ENCODE measurements around the gene VPS4A. TPM values are rescaled to one million over a fixed set of nuclear protein-coding genes. Genes with fewer than 3 reads are reported as not detected.
A peak's percentile ranks its signal among the peaks of the same experiment; 100 is the strongest.

The VPS4A gene
- total and polyA plus RNA-seq, 7 donors, result 38.1 to 76.2 (median 56.5) TPM

DNA sequence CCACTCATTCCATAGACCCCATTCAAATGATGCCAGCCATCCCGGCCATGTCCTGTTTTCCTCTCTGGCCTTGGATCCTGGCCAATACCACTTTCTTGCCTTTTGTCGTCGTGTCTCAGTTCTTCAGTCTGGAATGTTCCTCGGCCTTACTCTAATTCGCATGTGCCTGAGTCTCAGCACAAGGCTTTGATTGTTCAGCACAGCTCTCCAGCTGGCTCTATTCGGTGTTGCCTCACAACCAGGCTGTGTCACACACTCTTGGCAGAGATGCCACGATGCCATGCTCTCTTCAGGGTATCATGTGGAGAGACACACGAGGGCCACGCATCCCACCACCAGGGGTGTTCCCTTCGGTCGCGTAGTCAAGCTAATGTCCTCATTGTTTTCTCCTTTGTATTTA lies 1.8 kb upstream of the VPS4A start:
- H3K4me3 ChIP-seq, result no peak overlapping the region
- WGBS, 3 donors, result 40 to 50% (median 48%) methylated on average over 12 of the region's 12 CpGs
- H3K27ac ChIP-seq, result no peak overlapping the region
- TF ChIP-seq, protein P1, sequence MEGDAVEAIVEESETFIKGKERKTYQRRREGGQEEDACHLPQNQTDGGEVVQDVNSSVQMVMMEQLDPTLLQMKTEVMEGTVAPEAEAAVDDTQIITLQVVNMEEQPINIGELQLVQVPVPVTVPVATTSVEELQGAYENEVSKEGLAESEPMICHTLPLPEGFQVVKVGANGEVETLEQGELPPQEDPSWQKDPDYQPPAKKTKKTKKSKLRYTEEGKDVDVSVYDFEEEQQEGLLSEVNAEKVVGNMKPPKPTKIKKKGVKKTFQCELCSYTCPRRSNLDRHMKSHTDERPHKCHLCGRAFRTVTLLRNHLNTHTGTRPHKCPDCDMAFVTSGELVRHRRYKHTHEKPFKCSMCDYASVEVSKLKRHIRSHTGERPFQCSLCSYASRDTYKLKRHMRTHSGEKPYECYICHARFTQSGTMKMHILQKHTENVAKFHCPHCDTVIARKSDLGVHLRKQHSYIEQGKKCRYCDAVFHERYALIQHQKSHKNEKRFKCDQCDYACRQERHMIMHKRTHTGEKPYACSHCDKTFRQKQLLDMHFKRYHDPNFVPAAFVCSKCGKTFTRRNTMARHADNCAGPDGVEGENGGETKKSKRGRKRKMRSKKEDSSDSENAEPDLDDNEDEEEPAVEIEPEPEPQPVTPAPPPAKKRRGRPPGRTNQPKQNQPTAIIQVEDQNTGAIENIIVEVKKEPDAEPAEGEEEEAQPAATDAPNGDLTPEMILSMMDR (IDR thresholded peaks at IDR 0.05), result no peak
- DNase-seq (no peak), ATAC-seq (no peak)
- intact Hi-C loops (cut with DNase I), result no loop called here
- peaks cover 12% of the 10 kb centered on the region for H3K4me1 ChIP-seq
- no peaks in the 10 kb centered on the region for H3K27me3 ChIP-seq (ENCODE audit: insufficient read depth in 3 of 3, low read length in 2 of 3)
- no peaks in the 10 kb centered on the region for H3K9me3 ChIP-seq
- H3K36me3 ChIP-seq (ENCODE audit: insufficient read depth in 1 of 2, low read depth in 1 of 2), result peaks cover 1 to 14% of the 10 kb centered on the region in 2 donors

DNA sequence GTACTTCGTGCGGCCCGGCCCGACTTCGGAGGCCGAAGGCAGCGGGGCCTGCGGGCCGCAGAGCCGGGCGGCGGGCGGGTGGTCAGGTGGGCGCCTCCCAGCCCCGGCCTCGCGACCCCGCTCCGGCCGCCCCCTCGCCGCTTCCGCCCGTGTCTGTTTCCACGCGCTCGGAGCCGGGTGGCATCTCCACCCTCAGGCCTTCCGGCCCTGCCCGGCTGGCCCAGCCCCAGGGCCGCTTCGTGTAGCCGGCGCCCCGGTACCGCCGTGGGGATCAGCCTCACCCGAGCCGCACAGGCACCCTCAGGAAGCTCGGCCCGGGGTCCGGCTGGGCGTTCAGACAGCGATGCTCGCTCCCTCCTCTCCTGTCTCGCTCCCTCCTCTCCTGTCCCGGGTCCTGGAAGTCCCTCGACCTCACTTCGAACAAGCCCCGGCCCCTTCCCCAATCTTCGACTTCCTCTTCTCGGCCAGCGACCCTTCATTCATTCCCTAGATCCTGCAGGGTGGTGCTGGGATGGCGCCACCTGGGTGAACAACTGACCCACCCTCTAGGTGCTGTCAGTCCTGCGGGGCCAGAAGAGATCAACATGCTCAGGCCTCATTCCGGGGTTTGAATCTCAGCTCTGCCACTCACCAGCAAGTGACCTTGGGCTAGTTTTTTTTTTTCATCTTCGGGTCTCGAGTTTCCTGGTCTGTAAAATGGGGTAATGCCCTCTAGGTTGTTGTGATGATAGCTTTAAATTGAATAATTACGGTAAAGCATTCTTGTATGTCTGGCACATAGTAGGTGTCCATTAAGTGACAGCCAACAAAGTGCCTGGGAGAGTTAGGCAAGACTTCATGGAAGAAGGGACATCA lies 610 bp downstream of the VPS4A start:
- Histone ChIP-seq H3K27me3 (ENCODE audit: insufficient read depth in 3 of 3, low read length in 2 of 3) (no peaks in the 10 kb centered on the region), H3K27ac (peak overlapping the region; percentile 92), H3K4me1 (peaks cover 26% of the 10 kb centered on the region), H3K36me3 (ENCODE audit: insufficient read depth in 1 of 2, low read depth in 1 of 2) (peaks cover 4 to 34% of the 10 kb centered on the region in 2 donors), H3K9me3 (no peaks in the 10 kb centered on the region), H3K4me3 (peak overlapping the region; percentile 85)
- DNase-seq (peak; percentile 48 to 72), ATAC-seq (peak; percentile 43 to 61 (median 50))
- TF ChIP-seq, protein P1 (IDR thresholded peaks at IDR 0.05), result no peak
- intact Hi-C loops (cut with DNase I), result loop anchor here in 1 of 2 donors (1.0 kb wide), 1 partner anchor 28 kb away; the partner anchor contains the start of genes COG8 and NIP7
- WGBS, 3 donors, result 2% methylated on average over 52 to 59 of the region's 59 CpGs

DNA sequence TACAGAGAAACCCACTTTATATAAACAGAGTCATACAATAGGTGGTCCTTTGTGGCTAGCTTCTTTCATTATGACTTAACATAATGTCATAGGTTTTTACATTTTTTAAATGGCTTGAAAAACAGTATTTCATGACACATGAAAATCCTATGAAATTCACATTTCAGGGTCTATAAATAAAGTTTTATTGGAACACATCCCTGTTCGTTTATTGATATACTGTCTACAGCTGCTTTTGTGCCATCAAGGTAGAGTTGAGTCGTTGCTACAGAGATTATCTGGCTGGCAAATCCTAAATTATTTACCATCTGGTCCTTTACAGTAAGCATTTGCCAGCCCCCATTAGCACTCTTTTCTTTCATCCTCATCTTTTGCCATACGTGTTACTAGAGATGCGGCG lies 2.3 kb downstream of the VPS4A start:
- peaks cover 29% of the 10 kb centered on the region for H3K4me1 ChIP-seq
- H3K27ac ChIP-seq, result peak overlapping the region; percentile 92
- H3K36me3 ChIP-seq (ENCODE audit: insufficient read depth in 1 of 2, low read depth in 1 of 2), result peaks cover 7 to 46% of the 10 kb centered on the region in 2 donors
- WGBS, 3 donors, result 83 to 85% (median 84%) methylated on average over 5 of the region's 5 CpGs
- no peak overlapping the region for H3K4me3 ChIP-seq
- TF ChIP-seq, protein P1 (IDR thresholded peaks at IDR 0.05), result no peak
- no peak for ATAC-seq
- intact Hi-C loops (cut with DNase I), result no loop called here
- no peaks in the 10 kb centered on the region for H3K27me3 ChIP-seq (ENCODE audit: insufficient read depth in 3 of 3, low read length in 2 of 3)
- no peak for DNase-seq
- no peaks in the 10 kb centered on the region for H3K9me3 ChIP-seq

DNA sequence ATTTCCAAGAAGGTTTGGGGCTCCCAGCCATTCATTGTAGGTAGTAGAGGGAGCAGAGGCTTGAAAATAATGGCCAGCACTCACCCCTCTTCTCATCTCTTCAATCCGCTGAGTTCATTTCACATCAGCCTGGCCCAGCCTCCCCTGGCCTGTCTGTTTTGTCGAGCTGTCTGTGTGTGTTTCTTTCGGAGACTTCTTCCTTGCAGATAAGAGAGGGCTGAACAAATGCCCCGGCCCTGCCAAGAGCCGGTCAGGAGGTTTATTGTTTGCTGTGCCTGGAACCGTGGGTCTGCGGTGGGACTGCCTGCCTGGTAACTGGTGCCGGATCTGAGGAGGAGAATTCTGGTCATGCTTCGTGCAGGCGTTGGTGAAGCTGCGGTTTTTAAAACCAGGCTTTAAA lies 3.4 kb downstream of the VPS4A start:
- H3K27me3 ChIP-seq (ENCODE audit: insufficient read depth in 3 of 3, low read length in 2 of 3), result no peaks in the 10 kb centered on the region
- DNase-seq, result no peak
- H3K36me3 ChIP-seq (ENCODE audit: insufficient read depth in 1 of 2, low read depth in 1 of 2), result peaks cover 7 to 57% of the 10 kb centered on the region in 2 donors
- peaks cover 29% of the 10 kb centered on the region for H3K4me1 ChIP-seq
- WGBS, 3 donors, result 81 to 87% (median 85%) methylated on average over 11 of the region's 11 CpGs
- intact Hi-C loops (cut with DNase I), result no loop called here
- H3K9me3 ChIP-seq, result no peaks in the 10 kb centered on the region
- ATAC-seq, result no peak
- peak overlapping the region; percentile 77 for H3K27ac ChIP-seq
- no peak overlapping the region for H3K4me3 ChIP-seq
- TF ChIP-seq, protein P1 (IDR thresholded peaks at IDR 0.05), result no peak
